ENCODE results near the gene LRP1B. TPM values are rescaled to one million over a fixed set of nuclear protein-coding genes. Genes with fewer than 3 reads are reported as not detected.
"Not testable (repeated sequence)": the region's sequence is repeated elsewhere in the genome, so short reads cannot be mapped to it uniquely, and the experiment has no call there.

The LRP1B gene
- polyA plus RNA-seq, 4 donors = 0.92 to 3.7 (median 1.3) TPM

GRCh38 chr2:141242008-141242407 lies 888.8 kb downstream of the LRP1B start:
- DNase-seq (ENCODE audit: low read depth in 4 of 4, low spot score in 3 of 4) = no peak

GRCh38 chr2:141226560-141226959 lies 904.3 kb downstream of the LRP1B start:
- DNase-seq (ENCODE audit: low read depth in 4 of 4, low spot score in 3 of 4) = no peak

- no peak for DNase-seq (ENCODE audit: low read depth in 4 of 4, low spot score in 3 of 4)
Observed at GRCh38 chr2:141207036-141207385, 923.8 kb downstream of the LRP1B start.

GRCh38 chr2:141201016-141201565 lies 929.7 kb downstream of the LRP1B start:
- DNase-seq (ENCODE audit: low read depth in 4 of 4, low spot score in 3 of 4) = no peak

GRCh38 chr2:141200191-141200590 lies 930.6 kb downstream of the LRP1B start:
- no peak for DNase-seq (ENCODE audit: low read depth in 4 of 4, low spot score in 3 of 4)

- DNase-seq (ENCODE audit: low read depth in 4 of 4, low spot score in 3 of 4) = no peak
Observed at GRCh38 chr2:141199711-141200110, 931.1 kb downstream of the LRP1B start.

- no peak for DNase-seq (ENCODE audit: low read depth in 4 of 4, low spot score in 3 of 4)
Observed at GRCh38 chr2:141195087-141195486, 935.7 kb downstream of the LRP1B start.

GRCh38 chr2:141187075-141187439 lies 943.8 kb downstream of the LRP1B start:
- DNase-seq (ENCODE audit: low read depth in 4 of 4, low spot score in 3 of 4) = no peak

GRCh38 chr2:141186413-141187074 lies 944.3 kb downstream of the LRP1B start:
- no peak for DNase-seq (ENCODE audit: low read depth in 4 of 4, low spot score in 3 of 4)

GRCh38 chr2:141182246-141182645 lies 948.6 kb downstream of the LRP1B start:
- no peak for DNase-seq (ENCODE audit: low read depth in 4 of 4, low spot score in 3 of 4)

GRCh38 chr2:141169117-141169516 lies 961.7 kb downstream of the LRP1B start:
- DNase-seq (ENCODE audit: low read depth in 4 of 4, low spot score in 3 of 4) = not testable (repeated sequence)

GRCh38 chr2:141162314-141162713 lies 968.5 kb downstream of the LRP1B start:
- DNase-seq (ENCODE audit: low read depth in 4 of 4, low spot score in 3 of 4) = no peak

- DNase-seq (ENCODE audit: low read depth in 4 of 4, low spot score in 3 of 4) = no peak
Observed at GRCh38 chr2:141151611-141152286, 979.1 kb downstream of the LRP1B start.

- DNase-seq (ENCODE audit: low read depth in 4 of 4, low spot score in 3 of 4) = no peak
Observed at GRCh38 chr2:141142025-141142424, 988.8 kb downstream of the LRP1B start.

- no peak for DNase-seq (ENCODE audit: low read depth in 4 of 4, low spot score in 3 of 4)
Observed at GRCh38 chr2:141137122-141137693, 993.6 kb downstream of the LRP1B start.

GRCh38 chr2:141133883-141134282 lies 996.9 kb downstream of the LRP1B start:
- no peak for DNase-seq (ENCODE audit: low read depth in 4 of 4, low spot score in 3 of 4)

- no peak for DNase-seq (ENCODE audit: low read depth in 4 of 4, low spot score in 3 of 4)
Observed at GRCh38 chr2:141125432-141125831, 1005.4 kb downstream of the LRP1B start.

- no peak for DNase-seq (ENCODE audit: low read depth in 4 of 4, low spot score in 3 of 4)
Observed at GRCh38 chr2:141118836-141119235, 1012.0 kb downstream of the LRP1B start.

GRCh38 chr2:141113301-141113700 lies 1017.5 kb downstream of the LRP1B start:
- no peak for DNase-seq (ENCODE audit: low read depth in 4 of 4, low spot score in 3 of 4)

- no peak for DNase-seq (ENCODE audit: low read depth in 4 of 4, low spot score in 3 of 4)
Observed at GRCh38 chr2:141109633-141110032, 1021.2 kb downstream of the LRP1B start.

- no peak for DNase-seq (ENCODE audit: low read depth in 4 of 4, low spot score in 3 of 4)
Observed at GRCh38 chr2:141105763-141106162, 1025.1 kb downstream of the LRP1B start.

- no peak for DNase-seq (ENCODE audit: low read depth in 4 of 4, low spot score in 3 of 4)
Observed at GRCh38 chr2:141103216-141103615, 1027.6 kb downstream of the LRP1B start.

All from left renal pelvis (tissue), 4 donors.